Ishikawa (cell line): ENCODE measurements around the gene LBR.

ENCODE experiments used
- CEBPB ChIP-seq: IDR thresholded peaks from 2 replicates; pipeline ENCODE4 v1.6.1; 2012
- EP300 ChIP-seq: IDR thresholded peaks from 2 replicates; pipeline ENCODE4 v1.6.1; 2012; ENCODE audit warnings: borderline replicate concordance
- MAX ChIP-seq: IDR thresholded peaks from 2 replicates; pipeline ENCODE4 v1.6.1; 2012
- TAF1 ChIP-seq: IDR thresholded peaks from 2 replicates; pipeline ENCODE4 v1.6.1; 2012; ENCODE audit warnings: low read depth, mild to moderate bottlenecking
- YY1 ChIP-seq: IDR thresholded peaks from 2 replicates; pipeline ENCODE4 v1.6.1; 2012; ENCODE audit warnings: low read depth
- ZBTB7A ChIP-seq: IDR thresholded peaks from 2 replicates; pipeline ENCODE4 v1.6.1; 2012; ENCODE audit warnings: low read depth

- TF ChIP-seq MAX (no peak), EP300 (no peak), YY1 (no peak), CEBPB (peak; percentile 77), ZBTB7A (no peak), TAF1 (no peak)
These were observed 63.4 kb downstream of the LBR start for GRCh38 chr1:225364439-225364838.
